ENCODE results near the gene RBBP8NL. TPM values are rescaled to one million over a fixed set of nuclear protein-coding genes. Genes with fewer than 3 reads are reported as not detected.

The RBBP8NL gene
- total and polyA plus RNA-seq, 2 experiments from 2014 or later: 0.10 to 1.1 TPM

DNA sequence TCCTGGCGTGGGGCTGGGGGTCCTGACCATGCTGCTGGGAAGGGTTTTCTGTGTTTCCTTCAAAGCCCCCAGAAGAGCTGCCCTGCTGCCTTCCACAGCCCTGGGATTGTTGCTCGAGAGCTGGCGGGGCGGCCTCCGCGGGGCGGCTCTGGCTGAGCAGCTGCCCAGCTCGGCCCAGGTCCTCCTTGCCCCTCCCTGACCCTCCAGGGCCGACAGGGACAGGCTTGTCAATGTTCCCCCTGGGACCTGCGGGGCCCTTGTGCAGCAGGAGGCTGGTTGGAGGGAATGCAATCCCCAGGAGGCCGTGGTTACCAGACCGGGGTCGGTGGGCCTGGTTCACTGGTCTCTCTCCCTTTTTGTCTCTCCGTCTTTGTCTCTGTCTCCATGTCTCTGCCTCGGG, 28.6 kb upstream of the RBBP8NL start (continued):
- no peak for TF ChIP-seq ZNF462 (CRISPR knock-in tag; IDR thresholded peaks at IDR 0.05)

GRCh38 chr20:62454904-62455636, 27.7 kb upstream of the RBBP8NL start:
- Histone ChIP-seq H3K36me3 (ENCODE audit: insufficient read depth) (no peaks in the 10 kb centered on the region), H3K27me3 (ENCODE audit: insufficient read depth) (no peaks in the 10 kb centered on the region), H4K20me1 (replicated peaks; ENCODE audit: insufficient read depth) (no peaks in the 10 kb centered on the region), H3K4me3 (no peak overlapping the region), H3K27ac (ENCODE audit: low read depth) (no peak overlapping the region), H3K9me2 (ENCODE audit: insufficient read depth) (no peaks in the 10 kb centered on the region), H3K79me2 (replicated peaks; ENCODE audit: insufficient read depth) (no peaks in the 10 kb centered on the region), H3K4me2 (no peak overlapping the region), H2AFZ (0 out of 2 replicates have a peak overlapping the region, but pooled peaks have one; percentile 14), H3F3A (replicated peaks; ENCODE audit: low read depth) (0 out of 2 replicates have a peak, but pooled peaks cover 2% of the 10 kb centered on the region), H3K4me1 (ENCODE audit: insufficient read depth) (no peaks in the 10 kb centered on the region)
- TF ChIP-seq CREB1 (CRISPR knock-in tag; IDR thresholded peaks at IDR 0.05; ENCODE audit: low read depth) (no peak), POLR2AphosphoS5 (IDR thresholded peaks at IDR 0.05; ENCODE audit: low read depth) (no peak), STAT1 (IDR thresholded peaks at IDR 0.05; ENCODE audit: unreplicated experiment) (no peak), ZNF462 (CRISPR knock-in tag; IDR thresholded peaks at IDR 0.05) (no peak)
- no peaks in the 10 kb centered on the region for H3K36me3 Mint-ChIP-seq (ENCODE audit: low read depth)
- H3K4me3 Mint-ChIP-seq: no peak overlapping the region
- H3K4me1 Mint-ChIP-seq: peaks cover 6% of the 10 kb centered on the region
- peaks cover 5% of the 10 kb centered on the region for H3K27me3 Mint-ChIP-seq (ENCODE audit: insufficient read depth, low read depth, poor library complexity)
- DNase-seq (ENCODE audit: low spot score) (no peak), ATAC-seq (peak; percentile 39)
- H3K27ac Mint-ChIP-seq: no peak overlapping the region
- H3K9me3 Mint-ChIP-seq: no peaks in the 10 kb centered on the region

Data from GM23338 (cell line).